HepG2 (cell line): ENCODE measurements around the gene MAN2A2. TPM values are rescaled to one million over a fixed set of nuclear protein-coding genes. Genes with fewer than 3 reads are reported as not detected.
A peak's percentile ranks its signal among the peaks of the same experiment; 100 is the strongest.

Source experiments
- BRD4 ChIP-seq: sonication (generic); formaldehyde crosslinking; IDR thresholded peaks from 2 replicates; pipeline ENCODE4 v1.4.0; 2020; ENCODE audit warnings: missing genetic modification reagents
- ELF3 ChIP-seq: IDR thresholded peaks from 2 replicates; pipeline ENCODE4 v1.6.1; 2016; ENCODE audit warnings: missing genetic modification reagents, missing compliant biosample characterization
- KLF12 ChIP-seq: sonication (generic); formaldehyde crosslinking; IDR thresholded peaks from 2 replicates; pipeline ENCODE4 v1.4.0; 2020; ENCODE audit warnings: missing genetic modification reagents, borderline replicate concordance
- MIXL1 ChIP-seq: IDR thresholded peaks from 2 replicates; pipeline ENCODE4 v1.6.1; 2016
- MYC ChIP-seq: sonication (generic); formaldehyde crosslinking; IDR thresholded peaks from 2 replicates; pipeline ENCODE4 v1.9.0; 2021; ENCODE audit warnings: missing genetic modification reagents, borderline replicate concordance
- MYNN ChIP-seq: sonication (generic); formaldehyde crosslinking; IDR thresholded peaks from 2 replicates; pipeline ENCODE4 v1.4.0; 2020; ENCODE audit warnings: mild to moderate bottlenecking, low read depth, missing genetic modification reagents
- NCOA2 ChIP-seq: sonication (generic); formaldehyde crosslinking; IDR thresholded peaks from 2 replicates; pipeline ENCODE4 v1.8.0; 2022; ENCODE audit warnings: inconsistent platforms
- NFIC ChIP-seq: IDR thresholded peaks from 2 replicates; pipeline ENCODE4 v1.6.1; 2012; ENCODE audit warnings: mild to moderate bottlenecking, low read length, inconsistent platforms
- NR2C2 ChIP-seq: sonication (generic); formaldehyde crosslinking; IDR thresholded peaks from 2 replicates; pipeline ENCODE4 v1.4.0; 2020; ENCODE audit warnings: missing genetic modification reagents, mild to moderate bottlenecking, moderate library complexity, borderline replicate concordance
- PHF20 ChIP-seq: sonication (generic); formaldehyde crosslinking; IDR thresholded peaks from 2 replicates; pipeline ENCODE4 v1.5.0; 2020; ENCODE audit warnings: mild to moderate bottlenecking, missing genetic modification reagents
- RNF2 ChIP-seq: fragments of 450-650 bp; conservative IDR thresholded peaks from 2 replicates; pipeline ENCODE4 v1.6.1; 2016; ENCODE audit warnings: low read depth
- RXRB ChIP-seq: IDR thresholded peaks from 2 replicates; pipeline ENCODE4 v1.6.1; 2016; ENCODE audit warnings: borderline replicate concordance, missing genetic modification reagents, missing compliant biosample characterization
- SALL1 ChIP-seq: sonication (generic); formaldehyde crosslinking; IDR thresholded peaks from 2 replicates; pipeline ENCODE4 v1.8.0; 2022; ENCODE audit warnings: mild to moderate bottlenecking, missing genetic modification reagents
- SMYD3 ChIP-seq: sonication (generic); formaldehyde crosslinking; IDR thresholded peaks from 2 replicates; pipeline ENCODE4 v1.8.1; 2023; ENCODE audit warnings: mild to moderate bottlenecking, missing genetic modification reagents
- SP5 ChIP-seq: IDR thresholded peaks from 2 replicates; pipeline ENCODE4 v1.6.1; 2016; ENCODE audit warnings: low read depth, borderline replicate concordance
- STAG1 ChIP-seq: sonication (generic); formaldehyde crosslinking; IDR thresholded peaks from 2 replicates; pipeline ENCODE4 v1.4.0; 2020; ENCODE audit warnings: missing genetic modification reagents
- TAF1 ChIP-seq: sonication (generic); formaldehyde crosslinking; IDR thresholded peaks from 2 replicates; pipeline ENCODE4 v1.4.0; 2020; ENCODE audit warnings: missing genetic modification reagents
- TBX3 ChIP-seq: fragments of 450-650 bp; IDR thresholded peaks from 2 replicates; pipeline ENCODE4 v1.6.1; 2017; ENCODE audit warnings: antibody characterized with exemption, mild to moderate bottlenecking, inconsistent platforms, borderline replicate concordance
- TSC22D2 ChIP-seq: sonication (generic); formaldehyde crosslinking; IDR thresholded peaks from 2 replicates; pipeline ENCODE4 v1.5.1; 2020; ENCODE audit warnings: missing genetic modification reagents, mild to moderate bottlenecking, borderline replicate concordance
- YY1 ChIP-seq: IDR thresholded peaks from 2 replicates; pipeline ENCODE4 v1.6.1; 2011; ENCODE audit warnings: low read length, low read depth, moderate library complexity, mild to moderate bottlenecking; ENCODE audit not compliant: insufficient read depth, insufficient replicate concordance
- ZBTB8A ChIP-seq: sonication (generic); formaldehyde crosslinking; IDR thresholded peaks from 2 replicates; pipeline ENCODE4 v1.4.0; 2020; ENCODE audit warnings: mild to moderate bottlenecking, low read depth, missing genetic modification reagents, borderline replicate concordance
- ZNF12 ChIP-seq: sonication (generic); formaldehyde crosslinking; IDR thresholded peaks from 2 replicates; pipeline ENCODE4 v1.5.0; 2020; ENCODE audit warnings: missing genetic modification reagents
- ZNF136 ChIP-seq: sonication (generic); formaldehyde crosslinking; IDR thresholded peaks from 2 replicates; pipeline ENCODE4 v1.8.1; 2022; ENCODE audit warnings: low read depth, mild to moderate bottlenecking, moderate library complexity, missing genetic modification reagents
- ZNF205 ChIP-seq: IDR thresholded peaks from 2 replicates; pipeline ENCODE4 v1.6.1; 2018; ENCODE audit warnings: missing biosample characterization, missing genetic modification reagents
- ZNF256 ChIP-seq: sonication (generic); formaldehyde crosslinking; conservative IDR thresholded peaks from 2 replicates; pipeline ENCODE4 v1.4.0; 2020; ENCODE audit warnings: missing genetic modification reagents
- ZNF563 ChIP-seq: sonication (generic); formaldehyde crosslinking; IDR thresholded peaks from 2 replicates; pipeline ENCODE4 v1.8.0; 2022; ENCODE audit warnings: mild to moderate bottlenecking, moderate library complexity, missing genetic modification reagents
- polyA plus RNA-seq, 8 experiments: library from polyadenylated mRNA; depleted of rRNA in 3 of 8; stranded (reverse) in 7 of 8; unstranded in 1 of 8; fragments of >200 nt; fragmentation: Illumina TruSeq in 4 of 8; extraction: Trizol in 4 of 8; gene quantifications; 2 replicates each; pipeline versions ENCODE4 v1.2.1 to v1.2.3, GENCODE V29; 2011 to 2016; ENCODE audit warnings: low read depth in 4 of 8, missing spikeins in 1 of 8, mixed read lengths in 1 of 8; ENCODE audit not compliant: insufficient read depth in 1 of 8
- total RNA-seq, 5 experiments: library from RNA; depleted of rRNA; stranded (reverse); fragments of >200 nt; fragmentation: Illumina TruSeq; extraction: Trizol; gene quantifications; 2 replicates each; pipeline ENCODE4 v1.2.3, GENCODE V29; 2016; ENCODE audit warnings: low read depth in 1 of 5
- TF ChIP-seq, protein P1 (sequence below): sonication (generic); formaldehyde crosslinking; IDR thresholded peaks from 2 replicates; pipeline ENCODE4 v1.4.0; 2020; ENCODE audit warnings: missing genetic modification reagents
- TF ChIP-seq, protein P2 (sequence below): sonication (generic); formaldehyde crosslinking; IDR thresholded peaks from 2 replicates; pipeline ENCODE4 v1.5.0; 2020; ENCODE audit warnings: mild to moderate bottlenecking, missing genetic modification reagents, borderline replicate concordance
- TF ChIP-seq, protein P3 (sequence below): IDR thresholded peaks from 2 replicates; pipeline ENCODE4 v1.6.1; 2016; ENCODE audit warnings: missing compliant biosample characterization, missing genetic modification reagents, borderline replicate concordance

The MAN2A2 gene
- total and polyA plus RNA-seq, 2 of the 13 experiments (the other 11 are each of a cell fraction or from before 2014, with no cell fraction given), result 17.5 to 51.5 TPM

DNA sequence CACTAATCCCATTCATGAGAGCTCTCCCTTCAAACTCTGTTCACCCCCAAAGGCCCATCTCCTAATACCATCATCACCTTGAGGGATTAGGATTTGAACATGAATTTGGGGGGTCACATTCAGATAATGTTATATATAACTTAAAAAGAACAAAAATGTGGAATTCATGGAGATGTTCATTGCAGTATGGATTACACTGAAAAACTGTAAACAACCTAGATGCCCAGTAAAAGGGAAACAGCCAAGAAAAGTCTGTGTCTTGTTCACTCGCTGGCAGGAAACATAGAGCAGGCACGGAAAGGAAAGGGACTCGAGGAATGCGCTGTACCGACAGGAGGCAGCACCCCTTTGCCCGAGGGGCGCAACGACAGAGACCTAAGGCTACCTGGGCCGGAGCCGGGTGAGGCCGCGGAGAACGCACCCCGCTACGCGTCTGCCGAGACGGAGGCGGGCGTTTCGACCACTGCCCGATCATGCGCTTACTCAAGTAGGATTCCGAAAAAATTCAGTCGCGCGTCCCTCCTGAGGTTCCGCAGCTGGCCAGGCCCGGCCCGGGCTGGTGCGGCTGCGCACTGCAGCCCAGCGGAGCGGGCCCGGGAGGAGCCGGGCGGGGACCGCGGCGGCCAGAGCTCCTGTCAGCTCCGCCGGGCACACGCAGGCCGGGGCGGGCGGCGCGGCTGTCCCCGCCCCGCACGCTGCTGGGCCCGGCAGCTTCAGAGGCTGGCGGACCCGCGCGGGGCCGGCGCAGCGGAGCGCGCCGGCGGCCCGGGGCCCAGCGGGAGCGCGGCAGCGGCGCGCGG, 862 bp upstream of the MAN2A2 start (continued):
- TF ChIP-seq YY1 (peak; percentile 28), TSC22D2 (peak; percentile 65; the same call in 1 of the 2 replicates), RNF2 (peak; percentile 38; the same call in 1 of the 2 replicates), STAG1 (CRISPR knock-in tag) (peak; percentile 41), ZNF205 (CRISPR knock-in tag) (peak; percentile 60; the same call in 1 of the 2 replicates), PHF20 (CRISPR knock-in tag) (peak; percentile 33; the same call in 1 of the 2 replicates), ELF3 (CRISPR knock-in tag) (peak; percentile 56; the same call in 1 of the 2 replicates), NFIC (no peak), MIXL1 (CRISPR knock-in tag) (peak; percentile 57; the same call in 1 of the 2 replicates), MYNN (0 out of 2 replicates have a peak, but pooled peaks have one; percentile 58), MYC (peak; percentile 50; the same call in 1 of the 2 replicates), ZNF136 (CRISPR knock-in tag) (no peak), ZNF256 (CRISPR knock-in tag) (no peak), SALL1 (peak; percentile 64; the same call in 1 of the 2 replicates), ZNF12 (CRISPR knock-in tag) (no peak), NR2C2 (CRISPR knock-in tag) (no peak), SMYD3 (CRISPR knock-in tag) (no peak), ZNF563 (CRISPR knock-in tag) (0 out of 2 replicates have a peak, but pooled peaks have one; percentile 5), BRD4 (CRISPR knock-in tag) (0 out of 2 replicates have a peak, but pooled peaks have one; percentile 22), RXRB (CRISPR knock-in tag) (peak; percentile 53; the same call in 1 of the 2 replicates), NCOA2 (CRISPR knock-in tag) (peak; percentile 59), TBX3 (no peak), SP5 (CRISPR knock-in tag) (peak; percentile 11; the same call in 1 of the 2 replicates), ZBTB8A (CRISPR knock-in tag) (no peak), TAF1 (CRISPR knock-in tag) (no peak; the same call in 1 of the 2 replicates), KLF12 (0 out of 2 replicates have a peak, but pooled peaks have one; percentile 23)
- TF ChIP-seq, protein P1, sequence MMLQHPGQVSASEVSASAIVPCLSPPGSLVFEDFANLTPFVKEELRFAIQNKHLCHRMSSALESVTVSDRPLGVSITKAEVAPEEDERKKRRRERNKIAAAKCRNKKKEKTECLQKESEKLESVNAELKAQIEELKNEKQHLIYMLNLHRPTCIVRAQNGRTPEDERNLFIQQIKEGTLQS (CRISPR knock-in tag), result peak; percentile 53; the same call in 1 of the 2 replicates
- TF ChIP-seq, protein P2, sequence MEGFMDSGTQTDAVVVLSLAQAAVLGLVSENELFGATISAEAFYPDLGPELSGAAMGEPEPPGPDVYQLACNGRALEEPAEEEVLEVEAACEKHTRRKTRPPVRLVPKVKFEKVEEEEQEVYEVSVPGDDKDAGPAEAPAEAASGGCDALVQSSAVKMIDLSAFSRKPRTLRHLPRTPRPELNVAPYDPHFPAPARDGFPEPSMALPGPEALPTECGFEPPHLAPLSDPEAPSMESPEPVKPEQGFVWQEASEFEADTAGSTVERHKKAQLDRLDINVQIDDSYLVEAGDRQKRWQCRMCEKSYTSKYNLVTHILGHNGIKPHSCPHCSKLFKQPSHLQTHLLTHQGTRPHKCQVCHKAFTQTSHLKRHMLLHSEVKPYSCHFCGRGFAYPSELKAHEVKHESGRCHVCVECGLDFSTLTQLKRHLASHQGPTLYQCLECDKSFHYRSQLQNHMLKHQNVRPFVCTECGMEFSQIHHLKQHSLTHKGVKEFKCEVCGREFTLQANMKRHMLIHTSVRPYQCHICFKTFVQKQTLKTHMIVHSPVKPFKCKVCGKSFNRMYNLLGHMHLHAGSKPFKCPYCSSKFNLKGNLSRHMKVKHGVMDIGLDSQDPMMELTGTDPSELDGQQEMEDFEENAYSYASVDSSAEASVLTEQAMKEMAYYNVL (CRISPR knock-in tag), result no peak
- TF ChIP-seq, protein P3, sequence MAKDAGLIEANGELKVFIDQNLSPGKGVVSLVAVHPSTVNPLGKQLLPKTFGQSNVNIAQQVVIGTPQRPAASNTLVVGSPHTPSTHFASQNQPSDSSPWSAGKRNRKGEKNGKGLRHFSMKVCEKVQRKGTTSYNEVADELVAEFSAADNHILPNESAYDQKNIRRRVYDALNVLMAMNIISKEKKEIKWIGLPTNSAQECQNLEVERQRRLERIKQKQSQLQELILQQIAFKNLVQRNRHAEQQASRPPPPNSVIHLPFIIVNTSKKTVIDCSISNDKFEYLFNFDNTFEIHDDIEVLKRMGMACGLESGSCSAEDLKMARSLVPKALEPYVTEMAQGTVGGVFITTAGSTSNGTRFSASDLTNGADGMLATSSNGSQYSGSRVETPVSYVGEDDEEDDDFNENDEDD (CRISPR knock-in tag), result peak; percentile 27; the same call in 1 of the 2 replicates
